NOMO-1 (cell line): ENCODE measurements around the gene BANP.

Source experiments
- DNase-seq, 2 experiments: peaks; one replicate each; lab custom pipeline; 2025; ENCODE audit not compliant: unreplicated experiment in 2 of 2; lab: John Stamatoyannopoulos, UW

BANP gene

GRCh38 chr16:87948735-87949070, 2.5 kb upstream of the BANP start:
- DNase-seq = no peak

- no peak for DNase-seq
Measured at GRCh38 chr16:87949071-87949744, 2.0 kb upstream of the BANP start.

- DNase-seq = no peak
Measured at GRCh38 chr16:87951552-87952538, 611 bp downstream of the BANP start.

- DNase-seq = no peak
Measured at GRCh38 chr16:87952751-87953150, 1.5 kb downstream of the BANP start.

- peak in 1 of 2 experiments; percentile 50 for DNase-seq
Measured at GRCh38 chr16:87953308-87954215, 2.3 kb downstream of the BANP start.

- no peak for DNase-seq
Measured at GRCh38 chr16:87954361-87954760, 3.1 kb downstream of the BANP start.

GRCh38 chr16:87954826-87955225, 3.6 kb downstream of the BANP start:
- no peak for DNase-seq

- peak in 1 of 2 experiments; percentile 30 for DNase-seq
Measured at GRCh38 chr16:87955302-87956097, 4.3 kb downstream of the BANP start.

GRCh38 chr16:87956098-87956364, 4.8 kb downstream of the BANP start:
- no peak for DNase-seq

GRCh38 chr16:87956365-87957231, 5.4 kb downstream of the BANP start:
- peak; percentile 46 to 76 for DNase-seq

- DNase-seq = no peak
Measured at GRCh38 chr16:87957296-87958094, 6.3 kb downstream of the BANP start.

GRCh38 chr16:87958632-87959031, 7.4 kb downstream of the BANP start:
- no peak for DNase-seq

GRCh38 chr16:87959391-87959990, 8.3 kb downstream of the BANP start:
- DNase-seq = no peak

GRCh38 chr16:87960296-87960695, 9.1 kb downstream of the BANP start:
- no peak for DNase-seq

GRCh38 chr16:87960852-87961251, 9.6 kb downstream of the BANP start:
- DNase-seq = no peak

- DNase-seq = no peak
Measured at GRCh38 chr16:87961623-87962022, 10.4 kb downstream of the BANP start.

GRCh38 chr16:87963400-87963799, 12.2 kb downstream of the BANP start:
- no peak for DNase-seq

GRCh38 chr16:87964049-87964659, 12.9 kb downstream of the BANP start:
- no peak for DNase-seq
